Upper lobe of right lung (tissue), 1 donor: Measurements from ENCODE around the gene FOXB2. TPM values are rescaled to one million over a fixed set of nuclear protein-coding genes. Genes with fewer than 3 reads are reported as not detected.

Experiments
- ATAC-seq: fragments of 200-7000 bp; cut with Tn5 transposase; one replicate; pipeline ENCODE4 v1.9.1; 2020; ENCODE audit warnings: mild to moderate bottlenecking, moderate library complexity
- DNase-seq: peaks from one replicate; pipeline ENCODE4 v3.0.0-alpha.2; 2020
- H3K27ac ChIP-seq: fragments of 200-600 bp; one replicate; pipeline ENCODE4 v1.8.0; 2022
- H3K27me3 ChIP-seq: fragments of 200-600 bp; one replicate; pipeline ENCODE4 v1.8.0; 2022; ENCODE audit warnings: mild to moderate bottlenecking
- H3K36me3 ChIP-seq: fragments of 200-600 bp; one replicate; pipeline ENCODE4 v1.8.0; 2022
- H3K4me1 ChIP-seq: fragments of 200-600 bp; one replicate; pipeline ENCODE4 v1.8.0; 2022
- H3K4me3 ChIP-seq: fragments of 200-600 bp; one replicate; pipeline ENCODE4 v1.8.0; 2022; ENCODE audit warnings: mild to moderate bottlenecking
- H3K9me3 ChIP-seq: fragments of 200-600 bp; one replicate; pipeline ENCODE4 v1.8.0; 2022
- CTCF ChIP-seq: fragments of 200-600 bp; IDR thresholded peaks from one replicate; pipeline ENCODE4 v1.8.0; 2022; ENCODE audit warnings: antibody characterized with exemption
- intact Hi-C: fragments of 100-400 bp; cut with DNase I; formaldehyde crosslinking; loops from one replicate; pipeline ENCODE4 v1.11.0; 2022
- total RNA-seq: library from RNA; stranded (reverse); fragmentation: NEBNext Ultra II Directional; extraction: Animal tissue kit (Norgen Biotek cat#: 25700); gene quantifications from one replicate; pipeline ENCODE4 v1.2.1, GENCODE V29; 2021
- donor health status: DM: no; HTN: yes; CAD: no; lungs with severe emphysema.

The FOXB2 gene
- total RNA-seq, 1 donor from 2014 or later: not detected

- no peak overlapping the region for H3K27ac ChIP-seq
- peak; percentile 41 for ATAC-seq
- no peak overlapping the region for H3K4me3 ChIP-seq
- H3K9me3 ChIP-seq: no peaks in the 10 kb centered on the region
- no peaks in the 10 kb centered on the region for H3K4me1 ChIP-seq
- no peak for DNase-seq
- H3K27me3 ChIP-seq: peaks cover 7% of the 10 kb centered on the region
- intact Hi-C loops: no loop called here
- no peaks in the 10 kb centered on the region for H3K36me3 ChIP-seq
- TF ChIP-seq CTCF: peak; percentile 20
These were observed 31.8 kb upstream of the FOXB2 start for GRCh38 chr9:76987594-76988200.

GRCh38 chr9:76988941-76989340 is 30.5 kb upstream of the FOXB2 start:
- intact Hi-C loops: no loop called here
- no peak overlapping the region for H3K27ac ChIP-seq

GRCh38 chr9:76989501-76989900 is 30.0 kb upstream of the FOXB2 start:
- DNase-seq (no peak), ATAC-seq (no peak)
- no peak for TF ChIP-seq CTCF
- intact Hi-C loops: no loop called here
- H3K4me3 ChIP-seq: no peak overlapping the region
- H3K9me3 ChIP-seq: no peaks in the 10 kb centered on the region
- no peaks in the 10 kb centered on the region for H3K4me1 ChIP-seq
- peaks cover 3% of the 10 kb centered on the region for H3K27me3 ChIP-seq
- H3K36me3 ChIP-seq: no peaks in the 10 kb centered on the region
- no peak overlapping the region for H3K27ac ChIP-seq

More at GRCh38 chr9:76988941-76989340, 30.5 kb upstream of the FOXB2 start:
- no peak overlapping the region for H3K4me3 ChIP-seq
- H3K9me3 ChIP-seq: no peaks in the 10 kb centered on the region
- DNase-seq (no peak), ATAC-seq (no peak)
- H3K36me3 ChIP-seq: no peaks in the 10 kb centered on the region
- TF ChIP-seq CTCF: no peak
- H3K27me3 ChIP-seq: peaks cover 7% of the 10 kb centered on the region
- H3K4me1 ChIP-seq: no peaks in the 10 kb centered on the region

GRCh38 chr9:76996700-76997099 is 22.8 kb upstream of the FOXB2 start:
- peaks cover 3% of the 10 kb centered on the region for H3K27me3 ChIP-seq
- no peaks in the 10 kb centered on the region for H3K9me3 ChIP-seq
- peak; percentile 29 for TF ChIP-seq CTCF
- intact Hi-C loops: no loop called here
- no peaks in the 10 kb centered on the region for H3K36me3 ChIP-seq
- H3K4me3 ChIP-seq: no peak overlapping the region
- DNase-seq (no peak), ATAC-seq (peak; percentile 46)
- no peaks in the 10 kb centered on the region for H3K4me1 ChIP-seq
- H3K27ac ChIP-seq: no peak overlapping the region

GRCh38 chr9:76999261-76999660 is 20.2 kb upstream of the FOXB2 start:
- Histone ChIP-seq H3K27me3 (peaks cover 10% of the 10 kb centered on the region), H3K27ac (no peak overlapping the region), H3K36me3 (no peaks in the 10 kb centered on the region), H3K4me1 (no peaks in the 10 kb centered on the region), H3K9me3 (no peaks in the 10 kb centered on the region), H3K4me3 (no peak overlapping the region)
- intact Hi-C loops: no loop called here
- ATAC-seq (no peak), DNase-seq (no peak)
- TF ChIP-seq CTCF: no peak

- intact Hi-C loops: no loop called here
- no peak for TF ChIP-seq CTCF
- ATAC-seq: no peak
These were observed 19.1 kb upstream of the FOXB2 start for GRCh38 chr9:77000330-77000729.

More at GRCh38 chr9:77000330-77000729, 19.1 kb upstream of the FOXB2 start:
- Histone ChIP-seq H3K27ac (no peak overlapping the region), H3K4me1 (no peaks in the 10 kb centered on the region), H3K36me3 (no peaks in the 10 kb centered on the region), H3K9me3 (no peaks in the 10 kb centered on the region), H3K27me3 (peaks cover 10% of the 10 kb centered on the region), H3K4me3 (no peak overlapping the region)
- DNase-seq: no peak
